Measurements from ENCODE around the gene VGLL3.
"Not testable (repeated sequence)": the region's sequence is repeated elsewhere in the genome, so short reads cannot be mapped to it uniquely, and the experiment has no call there.

Gene VGLL3, protein sequence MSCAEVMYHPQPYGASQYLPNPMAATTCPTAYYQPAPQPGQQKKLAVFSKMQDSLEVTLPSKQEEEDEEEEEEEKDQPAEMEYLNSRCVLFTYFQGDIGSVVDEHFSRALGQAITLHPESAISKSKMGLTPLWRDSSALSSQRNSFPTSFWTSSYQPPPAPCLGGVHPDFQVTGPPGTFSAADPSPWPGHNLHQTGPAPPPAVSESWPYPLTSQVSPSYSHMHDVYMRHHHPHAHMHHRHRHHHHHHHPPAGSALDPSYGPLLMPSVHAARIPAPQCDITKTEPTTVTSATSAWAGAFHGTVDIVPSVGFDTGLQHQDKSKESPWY

GRCh38 chr3:86990734-86991481 is at the start of gene VGLL3:
Gene VGLL3, minus strand, starts transcription at chr3:86991149. Its CDS starts 406 bp downstream, at chr3:86990743.
- DNase-seq (ENCODE audit: low read depth, low spot score): peak; percentile 92

GRCh38 chr3:87037652-87038051 is 46.7 kb upstream of the VGLL3 start:
- DNase-seq (ENCODE audit: low read depth, low spot score): no peak

GRCh38 chr3:87036671-87037070 is 45.7 kb upstream of the VGLL3 start:
- DNase-seq (ENCODE audit: low read depth, low spot score): peak; percentile 37

GRCh38 chr3:87035339-87035738 is 44.4 kb upstream of the VGLL3 start:
- no peak for DNase-seq (ENCODE audit: low read depth, low spot score)

DNA sequence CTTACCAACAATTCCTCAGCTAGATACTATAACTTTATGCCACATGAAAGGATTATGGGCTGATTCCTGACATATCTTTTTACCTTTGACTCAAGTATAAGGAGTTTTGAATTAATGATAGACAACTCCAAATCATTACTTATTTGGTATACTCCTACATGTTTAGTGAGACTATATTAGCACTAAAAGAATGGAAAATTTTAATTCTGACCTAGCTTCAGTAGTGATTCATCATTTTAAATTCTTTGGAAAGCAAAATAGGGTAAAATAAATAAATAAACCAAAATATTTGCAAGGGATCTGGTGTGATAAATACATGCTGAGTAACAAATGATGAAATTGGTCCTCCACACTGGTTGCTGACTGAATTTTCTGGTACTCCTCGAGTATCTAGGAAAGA is 42.3 kb upstream of the VGLL3 start:
- DNase-seq (ENCODE audit: low read depth, low spot score): no peak

DNA sequence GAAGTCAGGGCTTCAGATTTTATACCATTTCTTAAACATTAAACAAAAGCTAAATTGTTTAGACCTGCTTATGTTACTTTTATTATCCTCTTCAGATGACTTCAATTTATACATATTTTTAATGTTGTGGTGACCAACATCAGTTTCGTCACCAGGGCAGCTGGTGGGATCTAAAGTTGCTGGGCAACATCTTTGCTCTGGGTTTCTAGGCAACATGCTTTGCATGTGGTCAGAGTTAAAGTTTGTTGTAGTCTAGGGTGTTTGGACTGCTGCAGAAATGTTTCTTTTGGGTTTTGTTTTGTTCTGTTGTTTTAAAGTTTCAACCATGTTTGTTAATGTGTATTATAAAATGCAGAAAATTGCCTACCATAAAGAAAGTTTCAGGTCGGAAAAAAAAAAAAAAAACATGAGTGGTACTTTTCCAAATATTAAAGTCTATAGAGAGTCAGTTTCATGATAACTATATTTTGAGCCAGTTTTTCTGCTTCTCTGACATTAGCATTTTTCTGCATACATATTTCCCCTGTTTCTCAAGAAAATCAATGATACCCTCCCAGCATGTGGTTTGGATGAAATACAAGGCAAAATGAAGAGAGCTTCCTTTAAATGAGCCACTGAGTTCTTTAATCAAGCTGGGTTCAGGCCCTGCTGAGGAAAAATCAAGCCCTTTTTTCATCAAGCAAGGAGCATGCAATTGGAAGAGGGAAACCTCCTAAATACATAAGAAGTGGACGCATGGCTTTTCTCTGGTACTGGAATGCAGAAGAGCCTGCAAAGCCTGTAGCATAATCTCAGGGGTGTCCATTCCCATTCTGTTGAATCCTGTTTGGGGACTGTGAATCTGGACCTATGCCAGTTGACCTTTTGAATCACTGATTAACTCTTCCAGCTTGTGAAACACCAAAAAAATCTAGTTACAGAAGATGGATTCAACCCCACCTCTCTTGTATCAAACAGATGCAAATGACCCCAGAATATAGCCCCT is 35.0 kb upstream of the VGLL3 start:
- DNase-seq (ENCODE audit: low read depth, low spot score): peak; percentile 2

GRCh38 chr3:87017370-87017769 is 26.4 kb upstream of the VGLL3 start:
- DNase-seq (ENCODE audit: low read depth, low spot score): not testable (repeated sequence)

- no peak for DNase-seq (ENCODE audit: low read depth, low spot score)
Observed at GRCh38 chr3:87009271-87009670, 18.3 kb upstream of the VGLL3 start.

DNA sequence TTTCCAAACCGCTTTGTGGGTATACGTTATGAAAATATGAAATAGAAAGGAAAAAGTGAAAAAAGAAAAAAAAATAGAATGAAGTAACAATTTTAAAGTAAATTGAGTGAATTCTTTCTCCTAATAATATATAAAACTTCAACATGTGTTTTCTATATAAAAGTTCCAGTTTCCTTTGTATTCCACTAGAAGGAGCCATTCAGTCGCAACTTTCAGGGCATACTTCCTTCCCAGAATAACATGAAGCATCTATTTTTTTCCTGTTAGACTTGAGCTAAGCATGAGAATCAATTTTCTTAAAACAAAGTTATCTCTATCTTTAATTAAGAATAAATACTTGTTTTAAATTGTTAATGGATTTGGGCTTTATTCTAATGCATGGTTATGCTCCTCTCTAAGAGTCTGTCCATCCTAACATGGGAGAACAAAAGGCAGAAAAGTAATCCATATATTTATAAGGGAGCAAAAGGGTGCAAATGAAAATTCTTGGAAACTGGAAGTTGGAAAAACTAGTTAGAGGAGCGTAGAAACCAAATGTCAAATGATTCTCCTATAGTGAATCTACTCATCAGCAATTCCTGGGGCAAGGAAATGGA is 16.0 kb upstream of the VGLL3 start:
- no peak for DNase-seq (ENCODE audit: low read depth, low spot score)

DNA sequence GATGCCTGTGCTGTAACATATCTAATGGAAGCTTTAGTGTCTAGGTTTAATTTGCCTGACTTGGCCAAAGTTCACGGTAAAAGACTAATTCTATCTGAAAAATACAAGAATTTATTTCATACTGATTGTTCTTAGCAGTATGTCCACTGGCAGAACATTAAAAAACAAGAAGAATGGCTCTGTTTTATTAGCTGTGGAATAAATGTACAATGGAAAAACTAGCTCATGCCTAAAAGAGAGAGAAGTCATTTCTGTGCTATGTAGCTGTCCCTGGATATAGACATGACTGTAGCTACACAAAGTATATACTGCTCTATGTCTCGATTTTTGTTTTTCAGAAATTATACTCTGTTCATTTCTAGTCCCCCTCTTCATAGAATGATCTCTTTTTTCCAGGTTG is 13.9 kb upstream of the VGLL3 start:
- no peak for DNase-seq (ENCODE audit: low read depth, low spot score)

DNA sequence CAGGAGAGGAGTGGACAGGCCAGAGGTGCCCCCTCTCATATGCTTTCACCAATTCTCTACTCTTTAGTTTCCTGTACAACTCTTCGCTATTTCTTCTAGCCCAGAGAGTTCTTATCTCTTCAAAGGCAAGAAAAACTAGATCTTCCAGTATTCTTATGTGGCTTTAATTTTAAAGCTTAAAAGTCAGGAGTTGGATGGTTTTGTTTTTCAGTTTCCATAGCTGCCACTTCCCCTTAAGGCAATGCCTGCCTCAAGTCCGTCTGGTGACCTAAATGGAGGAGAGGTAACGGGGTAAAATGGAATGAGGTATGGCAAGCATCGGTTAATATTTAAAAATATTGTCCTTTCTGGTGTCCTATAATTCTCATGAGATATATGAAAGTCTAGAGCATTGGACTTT is 11.4 kb upstream of the VGLL3 start:
- no peak for DNase-seq (ENCODE audit: low read depth, low spot score)

DNA sequence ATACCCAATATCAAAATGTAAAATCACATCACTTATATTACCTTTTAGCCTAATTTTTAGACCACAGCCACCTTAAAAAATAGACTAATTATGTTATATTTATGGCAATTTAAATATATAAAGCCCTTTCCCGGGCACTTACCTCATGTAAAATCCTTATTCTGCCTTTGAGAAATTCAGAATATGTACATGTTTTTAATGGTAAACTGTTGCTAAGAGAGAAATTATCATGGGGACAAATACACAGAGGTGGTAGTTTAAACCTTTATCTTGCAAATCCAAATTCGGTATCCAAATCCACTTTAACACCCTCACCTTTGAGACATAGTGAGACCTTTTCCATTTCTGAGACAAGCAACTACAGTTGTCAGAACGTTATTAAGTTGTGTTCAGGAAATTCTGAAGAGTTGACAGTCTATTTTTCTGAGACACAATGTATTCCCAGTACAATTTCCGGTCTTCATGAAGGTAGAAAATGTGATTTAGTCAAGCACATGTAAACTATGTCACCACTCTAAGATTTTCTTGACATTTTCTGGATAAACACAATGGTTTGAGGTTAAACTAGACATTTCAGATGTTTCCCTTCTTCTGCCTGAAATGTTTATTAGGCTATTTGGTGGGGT is 10.6 kb upstream of the VGLL3 start:
- DNase-seq (ENCODE audit: low read depth, low spot score): no peak

DNA sequence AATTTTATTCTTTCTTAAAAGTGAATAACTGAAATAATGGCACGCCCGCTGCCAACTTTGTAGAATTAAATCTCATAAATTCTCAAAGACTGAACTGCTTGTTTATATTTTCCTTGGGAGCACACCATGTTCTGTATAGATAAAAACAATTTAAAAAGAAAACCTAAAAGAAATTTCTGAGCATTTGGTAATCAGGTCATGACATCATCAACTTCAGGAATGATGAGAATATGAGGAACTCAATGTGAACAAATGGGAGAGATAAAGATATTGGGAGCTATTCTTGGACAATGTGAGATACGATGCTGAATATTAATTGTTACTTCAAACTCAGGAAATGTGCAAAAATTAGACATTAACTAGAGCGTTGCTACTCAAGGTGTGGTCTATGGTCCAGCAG is 10.0 kb upstream of the VGLL3 start:
- DNase-seq (ENCODE audit: low read depth, low spot score): no peak

DNA sequence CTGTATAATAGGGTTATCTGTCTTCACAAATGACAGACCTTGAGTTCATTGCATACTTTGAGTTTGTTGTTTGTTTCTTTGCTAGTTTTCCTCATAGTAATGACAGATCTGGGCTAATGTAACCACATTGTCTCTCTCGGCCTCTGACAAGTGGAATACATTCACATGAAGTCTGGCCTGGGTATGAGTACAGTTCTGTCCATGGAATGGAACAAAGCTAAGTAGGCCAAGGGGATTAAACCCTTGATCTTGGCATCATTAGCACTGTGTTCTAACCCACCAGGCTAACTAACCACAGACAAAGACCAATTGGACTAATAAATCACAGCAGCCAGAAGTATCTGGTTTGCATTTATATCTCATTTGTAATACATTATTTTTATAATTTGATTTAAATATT is 7.6 kb upstream of the VGLL3 start:
- no peak for DNase-seq (ENCODE audit: low read depth, low spot score)

DNA sequence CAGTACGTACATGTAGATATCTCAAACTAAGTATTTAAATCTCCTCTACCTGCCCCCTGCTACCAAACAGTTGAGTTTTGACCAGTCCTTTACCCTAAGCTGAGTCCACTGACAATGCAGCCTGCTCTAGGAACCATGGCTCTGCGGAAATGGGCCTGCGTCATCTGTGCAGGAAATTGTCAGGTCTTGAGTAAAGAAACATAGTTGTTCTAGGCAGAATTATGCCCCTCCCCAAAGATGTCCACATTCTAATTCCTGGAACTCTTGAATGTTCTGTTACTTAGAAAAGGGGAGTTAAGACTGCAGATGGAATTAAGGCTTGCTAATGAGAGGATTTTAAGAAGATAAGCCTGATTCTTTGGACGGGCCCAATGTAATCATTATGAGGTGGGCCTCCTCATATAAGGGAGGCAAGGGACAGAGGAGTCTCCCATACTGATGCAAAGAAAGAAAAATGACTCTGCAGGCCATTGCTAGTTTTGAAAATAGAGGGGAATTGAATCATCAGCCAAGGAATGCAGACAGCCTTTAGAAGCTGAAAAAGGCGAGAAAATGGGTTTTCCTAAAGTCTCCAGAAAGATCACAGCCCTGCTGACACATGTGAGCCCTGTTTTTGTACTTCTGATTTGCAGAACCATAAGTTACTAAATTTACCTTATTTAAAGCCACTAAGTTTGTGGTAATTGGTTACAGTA is 5.5 kb upstream of the VGLL3 start:
- no peak for DNase-seq (ENCODE audit: low read depth, low spot score)

DNA sequence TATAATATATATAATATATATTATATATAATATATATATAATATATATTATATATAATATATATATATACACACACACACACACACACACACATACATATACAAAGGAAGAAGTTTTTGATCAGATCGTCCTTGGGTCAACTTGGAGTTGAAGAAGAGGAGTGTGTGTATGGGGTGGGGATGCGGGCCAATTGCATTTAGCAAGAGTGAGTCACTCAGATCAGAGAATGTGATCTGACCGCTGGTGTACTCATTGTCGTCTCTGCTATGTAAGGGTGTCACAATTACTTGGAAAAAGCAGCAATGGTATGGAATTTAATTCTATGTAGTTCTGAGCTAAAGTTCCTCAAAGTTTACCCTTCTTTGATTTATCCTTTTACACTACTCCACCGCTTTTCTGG is 4.6 kb upstream of the VGLL3 start:
- DNase-seq (ENCODE audit: low read depth, low spot score): no peak

DNA sequence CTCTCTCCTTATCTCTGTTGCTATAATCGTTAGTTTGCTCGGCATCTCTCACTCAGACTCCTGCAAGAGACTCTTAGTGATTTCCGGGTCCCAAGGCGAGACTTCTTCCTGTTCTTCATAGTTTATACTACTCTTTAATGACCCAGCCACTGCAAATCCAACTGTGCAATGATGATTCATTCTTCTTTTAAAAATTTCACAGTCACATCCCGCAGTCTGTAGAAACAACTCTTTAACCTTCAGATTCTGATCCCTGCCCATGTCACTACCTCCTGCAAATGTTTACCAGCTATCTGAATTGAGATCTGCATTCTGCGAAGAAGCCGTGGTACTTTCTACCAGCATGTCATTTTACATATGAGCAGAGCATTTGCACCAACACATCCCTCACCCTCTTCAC is 2.8 kb upstream of the VGLL3 start:
- no peak for DNase-seq (ENCODE audit: low read depth, low spot score)

DNA sequence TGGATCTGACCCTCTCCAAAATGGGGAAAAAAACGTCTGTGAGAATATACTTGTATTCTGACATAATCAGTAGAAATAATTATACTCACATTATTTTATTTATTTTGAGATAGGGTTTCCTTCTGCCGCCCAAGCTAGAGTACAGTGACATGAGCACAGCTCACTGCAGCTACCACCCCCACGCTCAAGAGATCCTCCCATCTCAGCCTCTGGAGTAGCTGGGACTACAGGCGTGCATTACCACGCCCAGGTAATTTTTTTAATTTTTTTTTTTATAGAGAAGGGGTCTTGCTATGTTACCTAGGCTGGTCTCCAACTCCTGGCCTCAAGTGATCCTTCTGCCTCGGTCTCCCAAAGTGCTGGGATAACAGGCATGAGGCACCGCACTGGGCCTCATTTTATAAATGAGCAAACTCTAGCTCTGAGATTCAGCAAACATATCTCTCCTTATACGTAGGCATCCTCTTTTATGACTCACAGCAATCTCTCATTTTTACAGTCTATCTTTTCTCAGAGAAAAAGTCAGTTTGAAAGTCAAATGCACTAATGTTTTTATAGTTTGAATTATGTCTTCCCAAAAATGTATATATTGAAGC is 989 bp upstream of the VGLL3 start:
- DNase-seq (ENCODE audit: low read depth, low spot score): no peak

GRCh38 chr3:86991482-86991815 is 500 bp upstream of the VGLL3 start:
- no peak for DNase-seq (ENCODE audit: low read depth, low spot score)

DNA sequence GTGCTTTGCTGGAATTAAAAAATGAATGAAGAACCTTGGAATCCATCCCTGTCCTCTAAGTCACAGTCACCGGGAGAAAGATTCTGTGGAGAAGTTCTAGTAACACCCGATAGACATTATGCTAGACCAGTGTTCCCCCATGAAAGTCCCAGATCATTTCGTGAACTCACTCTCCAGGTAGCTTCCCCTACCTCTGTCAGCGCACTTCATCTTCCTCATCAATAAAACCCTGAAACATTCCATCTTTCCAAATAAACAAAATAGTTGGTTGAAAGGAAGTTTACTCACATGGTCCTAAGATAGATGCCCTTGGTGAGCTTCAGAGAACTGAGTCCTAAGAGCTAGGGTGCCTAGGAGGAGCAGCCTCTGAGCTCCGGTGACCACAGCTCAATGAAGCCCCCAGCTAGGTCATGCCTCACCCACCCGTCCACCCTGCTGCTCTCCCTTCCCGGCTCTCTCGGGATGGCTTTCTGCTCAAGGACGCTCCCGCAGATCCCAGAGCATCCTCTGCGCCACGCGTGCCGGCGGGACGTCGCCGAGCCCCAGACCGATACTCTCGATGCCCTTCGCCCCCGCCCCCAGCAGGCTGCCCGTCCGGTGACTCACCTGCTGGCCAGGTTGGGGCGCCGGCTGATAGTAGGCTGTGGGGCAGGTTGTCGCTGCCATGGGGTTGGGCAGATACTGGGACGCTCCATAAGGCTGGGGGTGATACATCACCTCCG is 776 bp downstream of the VGLL3 start:
- DNase-seq (ENCODE audit: low read depth, low spot score): peak; percentile 53
